Stomach (tissue), 9 donors: ENCODE data around the gene RERE. TPM values are rescaled to one million over a fixed set of nuclear protein-coding genes. Genes with fewer than 3 reads are reported as not detected.

Experiments
- DNase-seq, 2 donors: peaks; one replicate each; pipeline versions ENCODE4 v3.0.0 to v3.0.0-alpha.2; 2013 to 2019
- H3K27ac ChIP-seq, 5 donors: fragments of 200-600 bp in 4 of 5; sonication (generic) in 4 of 5; one replicate each; pipeline ENCODE4 v1.5.1; 2013 to 2019; ENCODE audit warnings: mild to moderate bottlenecking in 1 of 5, moderate library complexity in 1 of 5
- H3K27me3 ChIP-seq, 3 donors: fragments of 200-600 bp; sonication (generic); one replicate each; pipeline ENCODE4 v1.5.1; 2017 to 2019; ENCODE audit warnings: mixed run types in 1 of 3
- H3K36me3 ChIP-seq, 4 donors: fragments of 200-600 bp; sonication (generic); 1 replicate in 3 of 4; 2 replicates in 1 of 4; pipeline ENCODE4 v1.5.1; 2016 to 2019
- H3K4me1 ChIP-seq, 4 donors: fragments of 200-600 bp; sonication (generic); one replicate each; pipeline ENCODE4 v1.5.1; 2016 to 2019
- H3K4me3 ChIP-seq, 4 donors: fragments of 200-600 bp; sonication (generic) in 3 of 4; one replicate each; pipeline ENCODE4 v1.5.1; 2016 to 2019; ENCODE audit warnings: mild to moderate bottlenecking in 1 of 4
- H3K9me3 ChIP-seq, 4 donors: fragments of 200-600 bp; sonication (generic); one replicate each; pipeline ENCODE4 v1.5.1; 2016 to 2019
- CTCF ChIP-seq, 7 experiments: fragments of 450-650 bp in 4 of 7; fragments of 200-600 bp in 3 of 7; sonication (generic) in 3 of 7; IDR thresholded peaks; one replicate each; pipeline ENCODE4 v1.5.1; 2016 to 2019; ENCODE audit warnings: antibody characterized with exemption in 7 of 7, control low read depth in 2 of 7, mild to moderate bottlenecking in 1 of 7
- EP300 ChIP-seq: sonication (generic); formaldehyde crosslinking; IDR thresholded peaks from one replicate; pipeline ENCODE4 v1.6.1; 2017; ENCODE audit warnings: antibody characterized with exemption
- POLR2A ChIP-seq, 4 donors: fragments of 450-650 bp; IDR thresholded peaks; one replicate each; pipeline ENCODE4 v1.6.1; 2016; ENCODE audit warnings: antibody characterized with exemption in 4 of 4, control low read depth in 2 of 4, mild to moderate bottlenecking in 1 of 4, moderate library complexity in 1 of 4
- POLR2AphosphoS5 ChIP-seq, 3 donors: sonication (generic); formaldehyde crosslinking; IDR thresholded peaks; one replicate each; pipeline ENCODE4 v1.6.1; 2016; ENCODE audit warnings: antibody characterized with exemption in 3 of 3
- WGBS, 5 donors: extraction: QIAGEN DNeasy Blood & Tissue Kit in 3 of 5; methylation state at CpG; one replicate each; pipeline versions ENCODE4 v1.1.5 to v1.1.7; 2013 to 2018; 5-methylcytosine and 5-hydroxymethylcytosine counted together
- intact Hi-C: fragments of 100-400 bp; cut with DNase I; formaldehyde crosslinking; loops from one replicate; pipeline ENCODE4 v1.15.1; 2023; ENCODE audit warnings: low total_unique reads
- polyA plus RNA-seq, 3 donors: library from polyadenylated mRNA; stranded (reverse); fragments of 200-250 nt; gene quantifications; one replicate each; pipeline ENCODE4 v1.2.3, GENCODE V29; 2013
- total RNA-seq, 5 donors: library from RNA; depleted of rRNA; stranded (reverse); fragments of >200 nt; gene quantifications; one replicate each; pipeline versions ENCODE4 v1.1.0 to v1.2.3, GENCODE V29; 2014 to 2016
- donor health status: healthy with polysubstance abuse.
- donor health status: Bipolar disorder and iron deficiency.
- donor health status: healthy.

Gene RERE
- total and polyA plus RNA-seq, 8 donors: 15.6 to 198 (median 79.3) TPM

DNA sequence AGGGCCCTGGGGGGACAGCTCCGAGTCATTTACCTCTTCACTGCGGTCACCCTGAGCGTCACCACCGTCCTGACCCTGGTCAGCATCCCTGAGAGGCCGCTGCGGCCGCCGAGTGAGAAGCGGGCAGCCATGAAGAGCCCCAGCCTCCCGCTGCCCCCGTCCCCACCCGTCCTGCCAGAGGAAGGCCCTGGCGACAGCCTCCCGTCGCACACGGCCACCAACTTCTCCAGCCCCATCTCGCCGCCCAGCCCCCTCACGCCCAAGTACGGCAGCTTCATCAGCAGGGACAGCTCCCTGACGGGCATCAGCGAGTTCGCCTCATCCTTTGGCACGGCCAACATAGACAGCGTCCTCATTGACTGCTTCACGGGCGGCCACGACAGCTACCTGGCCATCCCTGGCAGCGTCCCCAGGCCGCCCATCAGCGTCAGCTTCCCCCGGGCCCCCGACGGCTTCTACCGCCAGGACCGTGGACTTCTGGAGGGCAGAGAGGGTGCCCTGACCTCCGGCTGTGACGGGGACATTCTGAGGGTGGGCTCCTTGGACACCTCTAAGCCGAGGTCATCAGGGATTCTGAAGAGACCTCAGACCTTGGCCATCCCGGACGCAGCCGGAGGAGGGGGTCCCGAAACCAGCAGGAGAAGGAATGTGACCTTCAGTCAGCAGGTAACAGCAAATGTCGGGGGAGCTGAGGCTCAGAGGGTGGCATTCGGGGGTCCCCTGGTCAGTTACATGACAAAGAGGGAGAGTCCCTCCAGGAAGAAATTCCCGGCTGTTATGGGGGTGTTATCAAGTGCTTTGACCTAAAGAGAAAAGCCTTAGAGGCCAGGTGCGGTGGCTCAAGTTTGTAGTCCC, 486.9 kb downstream of the RERE start:
- intact Hi-C loops: no loop called here
- TF ChIP-seq POLR2AphosphoS5 (IDR thresholded peaks at IDR 0.05): no peak
- TF ChIP-seq EP300: no peak
- TF ChIP-seq CTCF (IDR thresholded peaks at IDR 0.05): no peak
- TF ChIP-seq POLR2A (IDR thresholded peaks at IDR 0.05): no peak

DNA sequence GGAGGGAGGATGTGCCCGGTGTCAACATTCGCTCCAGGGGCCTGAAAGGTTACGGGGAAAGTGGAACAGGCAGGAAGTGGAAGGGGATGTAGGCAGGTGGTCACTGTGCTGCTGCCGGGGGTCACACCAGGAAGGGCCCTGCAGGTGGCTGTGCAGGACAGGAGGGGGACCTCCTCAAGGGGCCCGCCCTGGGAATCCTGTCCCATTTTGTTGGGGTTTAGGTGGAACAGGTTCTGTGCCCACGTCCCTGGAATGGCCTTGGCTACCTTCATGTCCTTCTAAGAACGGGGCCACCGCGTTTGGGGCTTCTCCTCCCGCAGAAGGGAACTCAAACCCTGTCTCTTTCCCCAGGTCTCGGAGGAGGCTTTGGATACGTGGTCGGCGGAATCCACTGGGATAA, 487.6 kb downstream of the RERE start:
- intact Hi-C loops: no loop called here
- Histone ChIP-seq H3K9me3 (no peaks in the 10 kb centered on the region), H3K36me3 (peaks cover 5 to 48% (median 11%) of the 10 kb centered on the region in 4 donors), H3K27me3 (no peaks in the 10 kb centered on the region), H3K4me1 (no peaks in the 10 kb centered on the region), H3K4me3 (no peak overlapping the region), H3K27ac (no peak overlapping the region)
- 85 to 92% (median 89%) methylated on average over 14 of the region's 14 CpGs for WGBS, 5 donors
- TF ChIP-seq EP300: no peak
- DNase-seq: no peak

More for the DNA sequence above, 486.9 kb downstream of the RERE start:
- DNase-seq: no peak
- Histone ChIP-seq H3K9me3 (no peaks in the 10 kb centered on the region), H3K36me3 (peaks cover 5 to 50% (median 13%) of the 10 kb centered on the region in 4 donors), H3K4me3 (no peak overlapping the region), H3K27ac (no peak overlapping the region), H3K4me1 (no peaks in the 10 kb centered on the region), H3K27me3 (no peaks in the 10 kb centered on the region)
- WGBS, 5 donors: 91 to 95% (median 92%) methylated on average over 42 to 47 of the region's 47 CpGs

GRCh38 chr1:8329439-8329838, 488.0 kb downstream of the RERE start:
- H3K27ac ChIP-seq: no peak overlapping the region
- no peak for DNase-seq
- no peaks in the 10 kb centered on the region for H3K4me1 ChIP-seq
- WGBS, 5 donors: 70 to 81% (median 78%) methylated on average over 11 to 12 of the region's 12 CpGs
- H3K36me3 ChIP-seq: peaks cover 5 to 46% (median 11%) of the 10 kb centered on the region in 4 donors
- intact Hi-C loops: no loop called here
- H3K27me3 ChIP-seq: no peaks in the 10 kb centered on the region
- no peak overlapping the region for H3K4me3 ChIP-seq
- no peaks in the 10 kb centered on the region for H3K9me3 ChIP-seq
- TF ChIP-seq POLR2AphosphoS5 (IDR thresholded peaks at IDR 0.05) (no peak), CTCF (IDR thresholded peaks at IDR 0.05) (no peak), POLR2A (IDR thresholded peaks at IDR 0.05) (no peak), EP300 (no peak)

- H3K9me3 ChIP-seq: no peaks in the 10 kb centered on the region
- WGBS, 5 donors: 90 to 95% (median 95%) methylated on average over 15 to 18 of the region's 18 CpGs
- DNase-seq: no peak
- peaks cover 5 to 34% (median 11%) of the 10 kb centered on the region in 4 donors for H3K36me3 ChIP-seq
- no peaks in the 10 kb centered on the region for H3K4me1 ChIP-seq
- no peak overlapping the region for H3K27ac ChIP-seq
- no peak overlapping the region for H3K4me3 ChIP-seq
- intact Hi-C loops: no loop called here
- no peaks in the 10 kb centered on the region for H3K27me3 ChIP-seq
- TF ChIP-seq EP300 (no peak), CTCF (IDR thresholded peaks at IDR 0.05) (no peak), POLR2A (IDR thresholded peaks at IDR 0.05) (no peak), POLR2AphosphoS5 (IDR thresholded peaks at IDR 0.05) (no peak)
These were observed 489.2 kb downstream of the RERE start for GRCh38 chr1:8328271-8328670.

GRCh38 chr1:8326265-8326664, 491.2 kb downstream of the RERE start:
- intact Hi-C loops: no loop called here
- Histone ChIP-seq H3K4me3 (no peak overlapping the region), H3K36me3 (peaks cover 5 to 33% (median 11%) of the 10 kb centered on the region in 4 donors), H3K27ac (no peak overlapping the region), H3K27me3 (no peaks in the 10 kb centered on the region), H3K4me1 (no peaks in the 10 kb centered on the region), H3K9me3 (no peaks in the 10 kb centered on the region)
- WGBS, 5 donors: 91 to 94% (median 93%) methylated on average over 13 of the region's 13 CpGs
- no peak for TF ChIP-seq POLR2AphosphoS5 (IDR thresholded peaks at IDR 0.05)
- no peak for TF ChIP-seq EP300
- no peak for TF ChIP-seq CTCF (IDR thresholded peaks at IDR 0.05)
- TF ChIP-seq POLR2A (IDR thresholded peaks at IDR 0.05): no peak
- DNase-seq: no peak
